Keratinocyte (primary cell): Measurements from ENCODE around the gene NTN5.

Experiments used
- CTCF ChIP-seq, 3 experiments: IDR thresholded peaks in 1 of 3; conservative IDR thresholded peaks in 1 of 3; optimal IDR thresholded peaks in 1 of 3; 2 replicates in 2 of 3; 3 replicates in 1 of 3; pipeline versions ENCODE3 to v1.5.1; 2011; ENCODE audit warnings: low read length in 3 of 3, mild to moderate bottlenecking in 3 of 3, moderate library complexity in 2 of 3, control low read depth in 1 of 3, inconsistent platforms in 1 of 3; ENCODE audit not compliant: insufficient read depth in 2 of 3; ENCODE audit errors: extremely low read depth in 1 of 3
- EZH2 ChIP-seq: IDR thresholded peaks from one replicate; pipeline ENCODE4 v1.6.1; 2012; ENCODE audit warnings: inconsistent platforms, mild to moderate bottlenecking, low read length, moderate library complexity

DNA sequence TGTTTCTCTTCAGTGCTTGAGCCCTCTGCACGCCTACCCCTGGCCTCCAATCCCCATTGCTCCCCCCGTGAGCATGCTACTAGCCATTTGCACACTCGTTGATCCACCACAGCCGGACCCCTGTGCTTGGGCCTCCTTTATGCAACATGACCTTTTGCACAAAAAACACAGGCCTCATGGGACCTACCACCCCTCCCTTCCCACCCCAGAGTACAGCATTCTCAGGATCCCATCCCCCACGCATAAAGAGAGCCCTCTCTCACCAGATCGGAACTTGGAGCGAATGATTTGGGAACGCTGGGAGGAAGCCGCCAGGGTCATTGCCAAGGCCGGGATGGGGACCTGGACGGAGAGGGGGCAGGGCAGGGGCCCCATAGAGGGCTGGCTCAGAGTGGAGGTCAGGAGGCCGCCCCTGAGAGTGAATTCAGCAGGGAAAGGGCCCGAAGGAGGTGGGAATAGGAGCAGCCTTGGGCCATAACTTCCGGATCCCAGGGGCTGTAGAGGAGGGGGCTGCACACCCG lies 46.0 kb upstream of the NTN5 start:
- TF ChIP-seq CTCF (optimal IDR thresholded peaks at IDR 0.05 in 1 of 3, IDR thresholded peaks at IDR 0.05 in 1 of 3, conservative IDR thresholded peaks at IDR 0.05 in 1 of 3; ENCODE audit: extremely low read depth in 1 of 3, insufficient read depth in 2 of 3, low read length in 3 of 3): no peak
- TF ChIP-seq EZH2: no peak
